ENCODE measurements around the gene LINC01488.

- no peak for TF ChIP-seq ZNF274 (IDR thresholded peaks at IDR 0.05; ENCODE audit: low read depth, low read length)
- no peak for TF ChIP-seq YY1 (IDR thresholded peaks at IDR 0.05; ENCODE audit: insufficient read depth, insufficient read length)
Observed at GRCh38 chr11:69443138-69443967, 38.1 kb upstream of the LINC01488 start.
